GM18505 (cell line): ENCODE results near the gene OSBPL2.

ENCODE experiments used
- ATAC-seq: cut with Tn5 transposase; IDR thresholded peaks from one replicate; pipeline ENCODE4 v1.9.1; 2021; ENCODE audit not compliant: unreplicated experiment
- POLR2A ChIP-seq: IDR thresholded peaks from 4 replicates; pipeline ENCODE4 v1.6.1; 2011; ENCODE audit warnings: borderline replicate concordance; ENCODE audit not compliant: insufficient read depth, insufficient read length; ENCODE audit errors: extremely low read depth

OSBPL2 gene

DNA sequence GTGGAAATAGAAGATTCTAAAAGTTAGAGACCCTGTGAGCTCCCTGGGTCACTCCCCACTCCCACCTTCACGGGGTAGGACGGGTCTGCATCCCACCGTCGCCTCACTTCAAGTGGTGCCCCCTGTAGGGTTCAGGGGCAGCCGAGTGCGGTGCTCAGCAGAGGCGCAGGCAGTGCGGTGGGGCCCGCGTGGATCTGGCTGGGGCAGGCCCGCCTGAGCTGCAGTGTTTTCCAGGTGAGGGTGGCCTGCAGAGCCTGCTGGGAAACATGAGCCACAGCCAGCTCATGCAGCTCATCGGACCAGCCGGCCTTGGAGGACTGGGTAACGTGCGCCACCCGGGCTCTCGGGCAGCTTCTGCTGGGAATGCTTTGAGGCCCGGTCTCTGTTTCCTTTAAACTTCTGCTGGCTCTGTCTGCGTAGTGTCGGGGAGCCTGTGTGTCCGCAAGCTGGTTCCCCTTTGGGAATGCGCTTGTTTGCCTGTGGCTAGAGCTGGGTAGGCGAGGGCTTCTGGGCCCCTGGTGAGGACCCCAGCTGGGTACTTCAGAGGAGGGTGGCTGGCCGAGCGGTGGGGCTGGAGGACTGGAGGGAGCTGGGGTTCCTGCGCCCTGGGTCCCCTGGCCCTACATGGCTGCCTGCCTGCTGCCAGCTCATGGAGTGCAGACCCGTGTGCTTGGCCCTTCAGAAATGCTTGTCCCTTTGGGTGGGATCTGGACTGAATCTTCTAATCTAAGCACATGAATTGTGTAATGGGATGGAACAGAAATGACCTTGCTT is 68.3 kb downstream of the OSBPL2 start:
- no peak for ATAC-seq
- no peak for TF ChIP-seq POLR2A

GRCh38 chr20:62307226-62308101 is 69.1 kb downstream of the OSBPL2 start:
- no peak for TF ChIP-seq POLR2A
- no peak for ATAC-seq

DNA sequence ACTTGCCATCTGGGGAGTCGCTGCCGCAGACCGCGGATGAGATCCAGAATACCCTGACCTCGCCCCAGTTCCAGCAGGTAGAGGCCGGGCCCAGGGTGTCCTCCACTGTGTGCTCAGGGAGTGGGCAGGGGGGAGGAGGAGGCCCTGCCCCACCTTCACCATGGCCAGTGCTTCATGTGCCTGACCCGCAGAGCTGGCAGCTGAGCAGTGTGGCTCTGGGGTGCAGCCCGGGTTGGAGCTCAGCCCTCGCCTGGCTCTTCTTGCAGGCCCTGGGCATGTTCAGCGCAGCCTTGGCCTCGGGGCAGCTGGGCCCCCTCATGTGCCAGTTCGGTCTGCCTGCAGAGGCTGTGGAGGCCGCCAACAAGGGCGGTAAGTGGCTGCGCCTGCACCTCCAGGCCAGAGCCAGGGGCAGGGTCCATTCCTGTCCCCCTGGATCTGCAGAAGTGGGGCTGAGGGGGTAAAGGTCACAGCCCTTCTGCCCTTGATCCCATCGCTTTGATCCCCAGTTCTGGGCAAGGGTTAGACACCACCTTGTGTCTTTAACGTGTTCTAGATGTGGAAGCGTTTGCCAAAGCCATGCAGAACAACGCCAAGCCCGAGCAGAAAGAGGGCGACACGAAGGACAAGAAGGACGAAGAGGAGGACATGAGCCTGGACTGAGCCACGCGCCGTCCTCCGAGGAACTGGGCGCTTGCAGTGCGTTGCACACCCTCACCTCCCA is 69.9 kb downstream of the OSBPL2 start:
- no peak for ATAC-seq
- TF ChIP-seq POLR2A: no peak

DNA sequence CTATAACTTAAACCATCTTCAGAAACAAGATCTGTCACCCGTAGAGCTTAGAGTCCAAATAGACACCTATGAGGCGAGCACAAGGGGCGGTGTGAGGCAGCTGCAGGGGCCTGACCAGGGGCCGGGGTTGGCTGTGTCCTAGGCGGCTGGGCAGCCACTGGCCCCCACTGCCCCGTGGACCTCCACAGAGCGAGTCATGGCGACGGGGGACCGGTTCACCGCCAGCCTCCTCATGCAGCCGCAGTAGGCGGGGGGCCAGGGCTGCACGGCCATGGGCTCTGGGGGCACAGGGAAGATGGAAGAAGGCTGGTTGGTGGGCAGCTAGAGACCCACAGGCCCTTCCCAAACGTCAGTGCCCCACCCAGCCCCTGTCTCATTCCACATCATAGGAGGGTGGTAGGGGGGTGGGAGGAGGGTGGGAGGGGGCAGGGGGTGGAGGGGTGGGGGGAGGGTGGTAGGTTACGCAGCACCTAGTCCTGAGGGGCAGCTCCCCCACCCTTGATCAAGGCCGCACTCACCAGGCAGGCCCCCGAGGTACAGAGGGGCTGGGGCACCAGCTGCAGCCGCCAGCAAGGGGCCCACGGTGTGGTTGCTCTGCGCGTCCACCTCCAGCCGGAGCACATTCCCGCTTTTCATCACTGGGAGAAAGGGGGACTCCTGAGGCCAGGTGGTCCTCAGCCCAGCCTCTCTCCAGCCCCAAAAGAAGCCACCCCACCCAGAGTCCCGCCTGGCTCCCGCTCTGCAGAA is 71.0 kb downstream of the OSBPL2 start:
- no peak for TF ChIP-seq POLR2A
- no peak for ATAC-seq

GRCh38 chr20:62309947-62310756 is 71.8 kb downstream of the OSBPL2 start:
- no peak for TF ChIP-seq POLR2A
- no peak for ATAC-seq

DNA sequence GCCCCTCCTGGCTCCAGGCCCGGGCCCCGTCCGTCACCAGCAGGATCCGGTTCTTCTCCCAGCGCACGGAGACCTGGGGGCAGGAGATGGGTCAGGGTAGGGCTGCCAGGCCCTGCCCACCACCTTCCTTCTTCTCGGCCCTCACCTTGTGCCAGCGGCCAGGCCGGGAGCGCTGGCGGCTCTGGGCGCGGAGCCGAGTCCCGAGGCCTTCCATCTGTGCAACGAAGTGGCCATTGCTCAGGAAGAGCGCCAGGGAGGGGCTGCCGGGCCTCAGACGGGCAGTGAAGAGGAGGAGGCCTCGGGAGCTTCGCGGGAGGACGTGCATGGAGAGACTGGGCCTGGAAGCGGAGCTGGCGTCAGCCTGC is 72.4 kb downstream of the OSBPL2 start:
- no peak for ATAC-seq
- TF ChIP-seq POLR2A: no peak

- TF ChIP-seq POLR2A: no peak
- no peak for ATAC-seq
Measured at GRCh38 chr20:62311150-62311549, 72.8 kb downstream of the OSBPL2 start.

GRCh38 chr20:62311832-62312661 is 73.7 kb downstream of the OSBPL2 start:
- no peak for ATAC-seq

DNA sequence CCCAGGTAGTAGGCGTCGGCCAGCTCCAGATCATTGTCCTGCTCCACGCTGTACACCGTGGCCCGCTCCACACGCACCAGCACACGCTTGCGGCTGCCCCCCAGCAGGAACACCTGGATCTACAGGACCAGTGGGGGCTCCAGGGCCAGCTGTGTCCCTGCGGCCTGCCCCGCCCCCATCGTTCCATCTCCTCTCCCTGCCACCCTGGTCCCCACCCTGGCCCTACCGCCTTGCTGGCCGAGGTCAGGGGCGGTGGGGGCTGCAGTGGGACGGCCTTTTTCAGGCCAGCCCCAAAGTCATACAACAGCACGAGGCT is 74.3 kb downstream of the OSBPL2 start:
- TF ChIP-seq POLR2A: no peak
- ATAC-seq: no peak

More at GRCh38 chr20:62311832-62312661, 73.7 kb downstream of the OSBPL2 start:
- no peak for TF ChIP-seq POLR2A

DNA sequence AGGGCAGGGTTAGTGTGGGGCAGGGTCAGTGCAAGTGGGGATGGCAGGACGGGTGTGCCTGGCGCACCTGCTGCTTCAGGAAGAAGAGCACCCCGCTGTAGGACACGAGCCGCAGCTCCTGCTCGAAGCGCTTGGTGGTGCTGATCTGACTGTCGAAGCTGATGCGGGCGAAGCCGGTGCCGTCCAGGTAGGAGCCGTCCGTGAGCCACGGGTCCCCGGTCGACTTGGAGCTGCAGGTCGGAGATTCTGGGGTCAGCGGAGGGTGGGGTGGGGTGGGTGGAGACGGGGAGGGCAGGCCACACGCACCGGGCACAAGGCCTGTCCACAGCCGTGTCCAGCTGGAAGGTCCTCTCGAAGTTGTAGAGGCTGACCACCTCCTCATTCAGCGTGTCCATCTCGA is 74.7 kb downstream of the OSBPL2 start:
- no peak for ATAC-seq
- TF ChIP-seq POLR2A: no peak
